OCI-LY1 (cell line): ENCODE measurements around the gene SLC36A2.

ENCODE experiments used
- H2AFZ ChIP-seq: fragments of 200-600 bp; sonication (generic), shearing (Covaris generic); 2 replicates; pipeline ENCODE4 v1.6.0; 2014; ENCODE audit warnings: antibody characterized with exemption, mild to moderate bottlenecking, low read length
- H3F3A ChIP-seq: fragments of 200-600 bp; sonication (generic), shearing (Covaris generic); 2 replicates; pipeline ENCODE4 v1.6.0; 2014; ENCODE audit warnings: mild to moderate bottlenecking, antibody characterized with exemption, low read length, moderate library complexity; ENCODE audit not compliant: insufficient read depth
- H3K27ac ChIP-seq: fragments of 200-600 bp; sonication (generic); 2 replicates; pipeline ENCODE4 v1.5.1; 2014; ENCODE audit warnings: low read length, mixed run types, mild to moderate bottlenecking, low read depth; ENCODE audit not compliant: poor library complexity, severe bottlenecking
- H3K27me3 ChIP-seq: fragments of 200-600 bp; sonication (generic); 2 replicates; pipeline ENCODE4 v1.6.0; 2014; ENCODE audit warnings: antibody characterized with exemption, mild to moderate bottlenecking, low read length, moderate library complexity; ENCODE audit not compliant: insufficient read depth
- H3K36me3 ChIP-seq: fragments of 200-600 bp; sonication (generic); 2 replicates; pipeline ENCODE4 v1.6.1; 2014; ENCODE audit warnings: mild to moderate bottlenecking, antibody characterized with exemption, low read length, moderate library complexity, mixed read lengths; ENCODE audit not compliant: insufficient read depth
- H3K4me1 ChIP-seq: fragments of 200-600 bp; sonication (generic); 2 replicates; pipeline ENCODE4 v1.5.1; 2014; ENCODE audit warnings: mild to moderate bottlenecking, low read length, moderate library complexity; ENCODE audit not compliant: insufficient read depth, severe bottlenecking
- H3K4me2 ChIP-seq: fragments of 200-600 bp; sonication (generic), shearing (Covaris generic); 2 replicates; pipeline ENCODE4 v1.6.1; 2014; ENCODE audit warnings: low read length
- H3K4me3 ChIP-seq: fragments of 200-600 bp; sonication (generic); 2 replicates; pipeline ENCODE4 v1.5.1; 2014; ENCODE audit warnings: low read length, low read depth, mild to moderate bottlenecking, mixed read lengths; ENCODE audit not compliant: poor library complexity, severe bottlenecking
- H3K79me2 ChIP-seq: fragments of 200-600 bp; shearing (Covaris generic); 2 replicates; pipeline ENCODE4 v1.6.1; 2016; ENCODE audit warnings: mixed run types, low read length, mixed read lengths; ENCODE audit not compliant: insufficient read depth
- H3K9ac ChIP-seq: fragments of 200-600 bp; sonication (generic), shearing (Covaris generic); 2 replicates; pipeline ENCODE4 v1.6.1; 2014; ENCODE audit warnings: mild to moderate bottlenecking, low read length, mixed read lengths
- H3K9me2 ChIP-seq: fragments of 200-600 bp; sonication (generic), shearing (Covaris generic); 2 replicates; pipeline ENCODE4 v1.6.1; 2014; ENCODE audit warnings: low read depth, mild to moderate bottlenecking, low read length, mixed read lengths
- H3K9me3 ChIP-seq: fragments of 200-600 bp; shearing (Covaris generic); 2 replicates; pipeline ENCODE4 v1.6.1; 2014; ENCODE audit warnings: low read length, mixed read lengths
- H4K20me1 ChIP-seq: fragments of 200-600 bp; sonication (generic), shearing (Covaris generic); 2 replicates; pipeline ENCODE4 v1.6.0; 2016; ENCODE audit warnings: mild to moderate bottlenecking, low read length; ENCODE audit not compliant: insufficient read depth
- EZH2 ChIP-seq: fragments of 200-600 bp; sonication (generic), shearing (Covaris generic); IDR thresholded peaks from 2 replicates; pipeline ENCODE4 v1.8.0; 2017; ENCODE audit warnings: borderline replicate concordance, mixed run types, mild to moderate bottlenecking, antibody characterized with exemption, low read length, moderate library complexity, mixed read lengths
- TF ChIP-seq, protein P1 (sequence below): fragments of 200-600 bp; sonication (generic), shearing (Covaris generic); IDR thresholded peaks from 2 replicates; pipeline ENCODE4 v1.5.1; 2017; ENCODE audit warnings: mild to moderate bottlenecking, antibody characterized with exemption, low read length, moderate library complexity, mixed read lengths

Gene SLC36A2

DNA sequence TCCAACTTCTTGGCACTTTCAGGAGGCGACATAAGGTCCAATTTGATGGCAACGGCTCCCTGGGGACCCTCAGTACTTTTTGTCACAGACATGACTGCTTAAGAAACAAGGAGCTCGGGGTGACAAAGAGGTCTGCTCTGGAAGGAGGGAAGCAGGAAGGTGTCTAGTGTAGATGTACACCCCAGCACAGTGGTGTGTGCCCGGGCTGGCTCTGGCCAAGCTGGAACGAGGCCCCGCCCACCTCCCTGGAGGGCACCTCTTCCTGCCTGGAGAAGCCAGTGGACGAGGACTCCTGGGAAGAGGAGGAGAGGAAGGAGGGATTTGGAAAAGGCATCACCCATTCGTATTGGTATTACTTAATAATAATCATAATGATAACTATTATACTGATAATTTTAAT is at the start of gene SLC36A2:
TSS of gene SLC36A2 (minus strand) at position 191 of the 400 bp plus-strand sequence. CDS start at position 92, 99 bp downstream.
- H3K4me1 ChIP-seq, result no peaks in the 10 kb centered on the region
- TF ChIP-seq, protein P1, sequence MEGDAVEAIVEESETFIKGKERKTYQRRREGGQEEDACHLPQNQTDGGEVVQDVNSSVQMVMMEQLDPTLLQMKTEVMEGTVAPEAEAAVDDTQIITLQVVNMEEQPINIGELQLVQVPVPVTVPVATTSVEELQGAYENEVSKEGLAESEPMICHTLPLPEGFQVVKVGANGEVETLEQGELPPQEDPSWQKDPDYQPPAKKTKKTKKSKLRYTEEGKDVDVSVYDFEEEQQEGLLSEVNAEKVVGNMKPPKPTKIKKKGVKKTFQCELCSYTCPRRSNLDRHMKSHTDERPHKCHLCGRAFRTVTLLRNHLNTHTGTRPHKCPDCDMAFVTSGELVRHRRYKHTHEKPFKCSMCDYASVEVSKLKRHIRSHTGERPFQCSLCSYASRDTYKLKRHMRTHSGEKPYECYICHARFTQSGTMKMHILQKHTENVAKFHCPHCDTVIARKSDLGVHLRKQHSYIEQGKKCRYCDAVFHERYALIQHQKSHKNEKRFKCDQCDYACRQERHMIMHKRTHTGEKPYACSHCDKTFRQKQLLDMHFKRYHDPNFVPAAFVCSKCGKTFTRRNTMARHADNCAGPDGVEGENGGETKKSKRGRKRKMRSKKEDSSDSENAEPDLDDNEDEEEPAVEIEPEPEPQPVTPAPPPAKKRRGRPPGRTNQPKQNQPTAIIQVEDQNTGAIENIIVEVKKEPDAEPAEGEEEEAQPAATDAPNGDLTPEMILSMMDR, result no peak
- no peak for TF ChIP-seq EZH2
- peaks cover 7% of the 10 kb centered on the region; the same call in 1 of the 2 replicates for H3K27me3 ChIP-seq
- H2AFZ ChIP-seq, result no peak within 1 kb of the TSS
- no peaks in the 10 kb centered on the region for H3K9me2 ChIP-seq
- no peaks in the 10 kb centered on the region for H4K20me1 ChIP-seq
- no peak within 1 kb of the TSS for H3K27ac ChIP-seq
- H3K4me3 ChIP-seq, result no peak within 1 kb of the TSS
- no peaks in the 10 kb centered on the region for H3K36me3 ChIP-seq
- no peak within 1 kb of the TSS for H3K9ac ChIP-seq
- H3K9me3 ChIP-seq, result no peaks in the 10 kb centered on the region
- H3K79me2 ChIP-seq, result no peaks in the 10 kb centered on the region
- H3K4me2 ChIP-seq, result no peak within 1 kb of the TSS
- no peaks in the 10 kb centered on the region for H3F3A ChIP-seq

DNA sequence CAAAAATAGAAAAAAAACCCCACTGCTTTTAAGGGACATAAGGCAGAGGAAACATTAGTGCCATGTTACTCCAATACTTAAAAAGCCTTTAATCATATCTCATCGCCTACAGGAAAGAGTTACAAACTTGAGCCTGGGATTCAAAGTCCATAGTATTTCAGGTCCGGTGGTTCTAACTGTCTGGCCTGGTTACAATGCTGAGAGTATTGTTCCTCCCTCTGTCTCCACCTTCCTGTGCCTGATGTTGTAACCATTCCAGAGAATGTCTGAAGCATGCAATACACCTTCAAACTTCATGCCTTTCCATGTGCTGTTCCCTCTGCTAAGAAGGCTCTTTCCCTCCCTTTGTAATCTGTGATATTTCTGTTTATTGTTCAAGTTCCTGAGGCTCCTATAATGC is 41.6 kb upstream of the SLC36A2 start:
- TF ChIP-seq, protein P1, result no peak
- no peak for TF ChIP-seq EZH2
- H3K9me3 ChIP-seq, result no peaks in the 10 kb centered on the region
- H3K36me3 ChIP-seq, result no peaks in the 10 kb centered on the region
- no peaks in the 10 kb centered on the region for H3K79me2 ChIP-seq
- H3K9me2 ChIP-seq, result no peaks in the 10 kb centered on the region
- H4K20me1 ChIP-seq, result no peaks in the 10 kb centered on the region
- no peaks in the 10 kb centered on the region for H3K4me1 ChIP-seq
- H3K27me3 ChIP-seq, result no peaks in the 10 kb centered on the region
- no peak overlapping the region for H3K9ac ChIP-seq
- H3K4me3 ChIP-seq, result no peak overlapping the region
- H3K4me2 ChIP-seq, result no peak overlapping the region
- no peak overlapping the region for H2AFZ ChIP-seq
- no peaks in the 10 kb centered on the region for H3F3A ChIP-seq
- no peak overlapping the region for H3K27ac ChIP-seq

DNA sequence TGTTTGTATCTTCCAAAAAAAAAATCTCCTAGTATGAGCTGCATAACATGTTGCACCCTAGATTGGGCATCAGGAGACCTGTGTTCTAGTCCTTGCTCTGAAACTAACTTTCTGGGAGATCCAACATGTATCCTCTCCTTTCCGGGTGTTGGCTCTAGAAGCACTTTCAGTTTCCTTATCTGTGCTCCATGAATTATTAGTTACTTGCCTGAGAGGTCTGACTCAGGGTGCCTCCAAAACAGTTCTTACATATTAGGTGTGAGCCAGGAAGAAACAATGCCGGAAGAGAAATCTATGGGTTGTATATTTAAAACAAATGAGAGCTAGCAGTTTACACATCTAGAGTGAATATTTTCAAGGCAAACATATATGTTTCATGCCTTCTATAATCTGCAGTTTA is 36.7 kb upstream of the SLC36A2 start:
- no peaks in the 10 kb centered on the region for H3F3A ChIP-seq
- no peak overlapping the region for H3K27ac ChIP-seq
- H3K36me3 ChIP-seq, result no peaks in the 10 kb centered on the region
- no peaks in the 10 kb centered on the region for H3K79me2 ChIP-seq
- H3K9me3 ChIP-seq, result no peaks in the 10 kb centered on the region
- H3K27me3 ChIP-seq, result peaks cover 5% of the 10 kb centered on the region; the same call in 1 of the 2 replicates
- no peak overlapping the region for H3K4me2 ChIP-seq
- no peak overlapping the region for H2AFZ ChIP-seq
- H4K20me1 ChIP-seq, result no peaks in the 10 kb centered on the region
- H3K9me2 ChIP-seq, result no peaks in the 10 kb centered on the region
- H3K9ac ChIP-seq, result no peak overlapping the region
- no peaks in the 10 kb centered on the region for H3K4me1 ChIP-seq
- TF ChIP-seq, protein P1, result no peak
- no peak for TF ChIP-seq EZH2
- H3K4me3 ChIP-seq, result no peak overlapping the region
